Hematopoietic multipotent progenitor cell treated with erythropoietin and hydrocortisone succinate and interleukin-3 and kit ligand, for 8 days (in vitro differentiated cells): Measurements from ENCODE around the gene MMP24OS.
"Not testable (repeated sequence)": the region's sequence is repeated elsewhere in the genome, so short reads cannot be mapped to it uniquely, and the experiment has no call there.

Source experiments
- DNase-seq: peaks from one replicate; pipeline ENCODE4 v3.0.0-alpha.2; 2015

The MMP24OS gene

DNA sequence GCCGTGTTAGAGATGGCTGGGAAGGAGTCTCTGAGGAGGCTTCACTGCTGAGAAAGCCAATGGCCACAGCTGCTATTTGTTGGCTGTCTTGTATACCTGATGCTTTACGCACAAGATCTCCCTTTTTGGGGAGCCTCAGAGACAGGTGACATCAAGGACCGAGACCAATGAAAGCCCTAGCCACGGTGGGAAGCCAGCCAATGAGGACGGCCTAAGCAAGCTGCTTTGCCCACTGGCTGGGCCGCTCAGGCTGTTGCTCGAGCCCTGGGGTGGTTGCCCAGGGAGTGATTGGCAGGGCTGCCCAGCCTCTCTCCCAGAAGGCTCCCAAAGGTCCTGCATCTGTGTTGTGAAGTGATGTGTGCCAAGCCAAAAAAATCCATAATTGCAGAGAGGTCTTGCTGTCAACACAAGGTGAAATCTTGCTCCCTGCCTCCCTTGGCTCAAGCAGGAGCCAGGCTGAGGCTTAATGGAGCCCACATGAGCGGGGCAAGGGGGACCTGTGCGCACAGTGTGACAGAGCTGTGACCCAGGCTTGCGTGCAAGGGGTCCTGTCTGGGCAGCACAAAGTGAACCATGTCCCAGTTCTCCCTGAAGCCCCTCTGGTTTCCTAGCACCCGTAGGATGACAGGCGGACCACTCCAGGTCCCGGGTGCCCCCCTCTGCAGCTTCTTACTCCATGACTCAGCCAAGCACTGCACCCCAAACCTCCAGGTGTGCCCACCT is 4.3 kb downstream of the MMP24OS start:
- DNase-seq, result no peak

DNA sequence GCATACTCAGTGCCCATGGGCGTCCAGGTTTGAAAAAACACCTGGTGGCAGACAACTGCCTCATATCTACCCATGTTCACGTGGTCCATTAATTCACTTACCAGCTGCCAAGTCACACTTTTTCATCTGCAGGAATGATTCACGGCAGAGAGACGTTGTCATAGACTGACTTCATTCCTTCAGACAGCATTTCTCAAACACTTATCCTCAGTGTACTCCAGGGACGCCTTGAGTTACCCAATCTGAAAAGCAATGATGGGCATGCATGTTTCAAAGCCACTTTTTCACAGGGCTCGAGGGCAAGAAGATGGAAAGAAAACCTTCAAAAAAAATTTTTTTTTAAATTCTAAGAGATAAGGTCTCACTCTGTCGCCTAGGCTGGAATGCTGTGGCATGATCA is 6.0 kb downstream of the MMP24OS start:
- DNase-seq, result no peak

DNA sequence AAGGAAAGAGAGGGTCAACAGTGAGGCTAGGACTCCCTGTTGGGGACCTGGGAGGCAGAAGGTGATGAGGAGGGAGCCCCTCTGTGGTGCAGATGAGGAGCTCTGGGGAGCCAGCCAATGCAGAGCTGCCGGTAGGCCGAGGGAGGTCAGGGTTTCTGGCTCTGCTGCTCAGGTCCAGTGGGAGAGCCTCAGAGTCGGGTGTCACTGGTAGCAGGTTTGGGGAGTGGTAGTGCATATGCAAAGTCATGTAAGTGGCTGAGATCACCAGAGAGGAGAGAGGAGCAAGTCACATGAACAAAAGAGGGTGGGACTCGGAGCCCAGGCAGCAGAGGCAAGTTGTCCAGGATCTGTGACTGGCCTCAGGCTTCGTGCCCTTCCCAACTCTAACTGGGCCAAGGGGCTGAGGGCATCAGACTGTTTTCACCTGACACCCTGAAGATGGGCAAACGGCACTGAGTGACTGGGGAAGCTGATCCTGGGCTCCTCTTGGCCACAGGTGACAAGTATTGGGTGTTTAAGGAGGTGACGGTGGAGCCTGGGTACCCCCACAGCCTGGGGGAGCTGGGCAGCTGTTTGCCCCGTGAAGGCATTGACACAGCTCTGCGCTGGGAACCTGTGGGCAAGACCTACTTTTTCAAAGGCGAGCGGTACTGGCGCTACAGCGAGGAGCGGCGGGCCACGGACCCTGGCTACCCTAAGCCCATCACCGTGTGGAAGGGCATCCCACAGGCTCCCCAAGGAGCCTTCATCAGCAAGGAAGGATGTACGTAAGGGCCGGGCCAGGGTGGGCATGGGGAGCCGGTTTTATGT is 6.6 kb downstream of the MMP24OS start:
- DNase-seq, result no peak

DNA sequence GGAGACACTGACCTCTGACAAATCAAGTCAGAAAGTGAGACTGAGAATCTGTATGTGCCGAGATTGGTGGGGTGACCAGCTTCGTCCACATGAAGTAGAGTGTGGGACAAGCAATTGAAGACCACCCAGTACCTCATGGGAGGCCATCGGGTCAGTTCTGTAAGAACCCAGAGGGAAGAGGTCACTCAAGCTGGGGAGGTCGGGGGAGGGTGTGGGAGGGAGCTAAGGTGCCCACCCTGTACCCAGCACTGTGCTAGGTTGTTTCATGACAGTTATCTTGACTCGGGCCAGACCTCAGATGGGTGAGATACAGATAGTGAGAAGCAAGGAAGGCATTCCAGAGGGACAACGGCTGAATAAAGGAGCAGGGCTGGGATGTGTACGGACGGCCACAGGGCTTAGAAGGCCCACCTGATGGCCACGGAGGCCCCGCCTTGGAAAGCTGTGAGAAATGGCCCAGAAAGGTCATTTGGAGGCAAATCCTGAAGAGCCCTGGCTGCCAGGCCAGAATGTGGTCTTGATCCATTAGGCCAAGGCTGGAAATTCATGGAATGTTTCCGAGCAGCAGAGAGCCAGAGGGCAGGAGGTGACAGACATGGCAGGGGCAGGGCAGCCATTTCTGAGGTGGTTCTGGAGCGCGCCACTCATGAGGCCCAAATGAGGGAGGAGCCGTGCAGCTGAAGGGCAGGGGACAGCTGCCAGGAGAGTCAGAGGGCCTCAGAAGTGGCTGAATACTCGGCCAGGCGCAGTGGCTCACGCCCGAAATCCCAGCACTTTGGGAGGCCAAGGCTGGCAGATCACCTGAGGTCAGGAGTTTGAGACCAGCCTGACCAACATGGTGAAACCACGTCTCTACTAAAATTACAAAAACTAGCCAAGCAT is 7.7 kb downstream of the MMP24OS start:
- no peak for DNase-seq

DNA sequence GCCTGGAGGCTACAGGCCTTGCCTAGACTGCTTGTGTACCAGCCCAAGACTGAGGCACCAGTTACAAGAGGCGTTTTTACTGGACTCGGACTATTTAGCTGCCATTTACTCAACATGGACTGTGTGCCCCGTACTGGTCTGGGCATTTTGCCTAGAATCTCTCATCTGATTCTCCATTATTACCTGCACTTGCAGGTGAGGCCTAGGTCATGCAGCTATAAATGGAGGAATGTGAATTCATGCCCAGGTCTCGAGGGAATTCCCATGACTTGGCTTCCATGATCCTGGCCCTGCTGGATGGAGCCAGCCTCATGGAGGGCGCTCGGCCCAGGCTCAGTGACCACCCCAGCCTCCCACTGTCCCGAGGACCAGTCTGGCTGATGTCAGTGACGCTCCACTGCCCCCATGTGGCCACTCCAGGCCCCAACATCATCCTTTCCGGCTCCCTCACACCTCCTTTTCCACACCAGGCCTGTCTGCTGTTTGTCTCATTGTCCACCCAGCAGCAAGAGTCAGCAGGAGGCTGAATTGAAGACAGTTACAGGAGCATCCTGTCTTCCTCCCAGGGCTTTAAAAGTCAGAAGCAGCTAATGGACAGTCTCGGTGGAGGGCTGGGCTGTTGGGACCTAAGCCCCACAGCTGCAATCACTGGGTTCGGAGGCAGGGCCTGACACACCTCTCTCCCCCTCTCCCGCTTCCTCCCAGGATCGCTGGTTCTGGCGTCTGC is 8.7 kb downstream of the MMP24OS start:
- peak; percentile 59 for DNase-seq

DNA sequence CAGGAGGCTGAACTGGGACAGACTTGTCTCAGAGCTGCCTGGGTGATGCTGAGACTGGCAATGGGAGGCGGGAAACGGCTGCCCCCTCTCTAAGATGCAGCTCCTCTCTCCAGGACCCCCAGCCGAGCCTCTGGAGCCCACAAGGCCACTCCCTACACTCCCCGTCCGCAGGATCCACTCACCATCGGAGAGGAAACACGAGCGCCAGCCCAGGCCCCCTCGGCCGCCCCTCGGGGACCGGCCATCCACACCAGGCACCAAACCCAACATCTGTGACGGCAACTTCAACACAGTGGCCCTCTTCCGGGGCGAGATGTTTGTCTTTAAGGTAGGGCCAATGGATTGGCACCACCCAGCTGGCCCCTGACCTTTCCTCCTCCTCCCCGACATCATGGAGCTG is 10.8 kb downstream of the MMP24OS start:
- DNase-seq, result no peak

DNA sequence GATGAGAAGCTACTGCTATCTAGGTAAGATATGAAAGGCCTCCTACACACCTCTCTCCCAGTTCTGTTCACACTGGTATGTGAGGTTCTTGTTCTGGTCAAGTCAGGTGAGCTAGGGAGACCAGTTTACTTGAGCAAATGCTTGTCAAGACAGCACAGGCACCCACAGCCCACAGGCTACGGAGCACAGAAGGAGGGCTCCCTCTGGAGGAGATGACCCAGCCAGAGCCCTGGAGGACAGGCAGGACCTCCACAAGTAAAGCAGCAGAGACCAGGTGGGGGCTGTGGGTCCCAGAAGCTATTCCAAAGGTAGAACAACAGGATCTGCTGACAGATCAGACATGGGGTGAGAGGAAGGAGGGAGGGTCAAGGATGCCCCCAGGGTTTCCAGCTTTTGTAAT is 13.2 kb downstream of the MMP24OS start:
- no peak for DNase-seq

DNA sequence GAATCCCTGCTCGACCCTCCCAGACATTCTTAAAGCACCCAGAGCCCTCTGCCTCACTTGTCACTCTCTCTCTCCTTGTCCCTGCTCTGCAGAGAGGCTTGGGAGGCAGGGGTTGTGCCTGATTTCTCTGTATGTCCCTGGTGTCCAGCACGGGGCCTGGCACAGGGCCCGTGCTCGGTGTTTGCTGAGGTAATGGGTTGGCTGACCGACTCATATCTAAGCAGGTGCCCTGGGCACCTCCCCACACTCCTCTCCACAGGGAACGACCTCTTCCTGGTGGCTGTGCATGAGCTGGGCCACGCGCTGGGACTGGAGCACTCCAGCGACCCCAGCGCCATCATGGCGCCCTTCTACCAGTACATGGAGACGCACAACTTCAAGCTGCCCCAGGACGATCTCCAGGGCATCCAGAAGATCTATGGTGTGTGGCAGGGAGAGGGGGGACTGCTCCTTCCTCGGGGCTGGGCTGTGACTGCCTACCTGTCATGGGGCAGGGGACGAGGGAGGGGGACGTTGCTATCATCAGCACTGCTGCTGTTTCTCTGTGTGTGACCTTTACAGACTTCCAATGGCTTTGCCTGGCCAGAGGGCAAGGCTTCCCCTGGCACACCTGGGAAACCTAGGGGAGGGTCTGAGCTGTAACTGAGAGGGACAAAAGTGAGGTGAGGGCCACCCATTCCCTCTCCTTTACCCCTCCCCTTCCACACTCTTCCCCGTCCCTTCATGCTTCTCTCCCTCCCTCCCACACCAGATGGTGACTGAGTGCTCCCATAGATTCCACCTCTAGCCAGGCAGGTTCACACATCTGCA is 14.2 kb downstream of the MMP24OS start:
- DNase-seq, result no peak

DNA sequence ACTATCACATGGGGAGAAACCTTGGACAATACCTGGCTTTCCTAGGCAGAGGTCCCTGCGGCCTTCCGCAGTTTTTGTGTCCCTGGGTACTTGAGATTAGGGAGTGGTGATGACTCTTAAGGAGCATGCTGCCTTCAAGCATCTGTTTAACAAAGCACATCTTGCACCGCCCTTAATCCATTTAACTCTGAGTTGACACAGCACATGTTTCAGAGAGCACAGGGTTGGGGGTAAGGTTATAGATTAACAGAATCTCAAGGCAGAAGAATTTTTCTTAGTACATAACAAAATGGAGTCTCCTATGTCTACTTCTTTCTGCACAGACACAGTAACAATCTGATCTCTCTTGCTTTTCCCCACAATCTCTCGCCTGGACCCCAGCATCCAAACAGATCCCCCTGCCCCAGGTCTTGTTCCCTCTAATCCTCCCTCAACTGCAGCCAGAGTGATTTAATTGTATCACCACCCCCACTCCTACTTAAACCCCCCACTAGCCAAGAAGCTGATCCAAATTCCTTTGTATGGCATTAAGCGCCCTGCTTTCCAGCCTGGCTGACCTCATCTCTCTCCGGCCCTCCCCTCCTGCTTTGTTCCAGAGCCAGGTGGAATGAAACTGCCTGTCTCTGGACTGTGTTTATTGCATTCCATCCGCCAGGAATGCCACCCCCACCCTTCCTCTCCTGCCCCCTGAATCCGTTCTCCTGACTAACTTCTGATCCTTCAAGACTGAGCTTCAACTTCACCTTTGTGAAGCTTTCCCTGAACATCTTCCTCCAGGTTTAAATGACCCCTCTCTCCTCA is 15.0 kb downstream of the MMP24OS start:
- DNase-seq, result not testable (repeated sequence)

DNA sequence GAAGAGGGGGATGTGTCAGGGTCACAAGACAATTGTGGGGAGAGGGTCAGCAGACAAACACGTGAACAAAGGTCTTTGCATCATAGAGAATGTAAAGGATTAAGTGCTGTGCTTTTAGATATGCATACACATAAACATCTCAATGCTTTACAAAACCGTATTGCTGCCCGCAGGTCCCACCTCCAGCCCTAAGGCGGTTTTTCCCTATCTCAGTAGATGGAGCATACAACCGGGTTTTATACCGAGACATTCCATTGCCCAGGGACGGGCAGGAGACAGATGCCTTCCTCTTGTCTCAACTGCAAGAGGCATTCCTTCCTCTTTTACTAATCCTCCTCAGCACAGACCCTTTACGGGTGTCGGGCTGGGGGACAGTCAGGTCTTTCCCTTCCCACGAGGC is 15.6 kb downstream of the MMP24OS start:
- not testable (repeated sequence) for DNase-seq

DNA sequence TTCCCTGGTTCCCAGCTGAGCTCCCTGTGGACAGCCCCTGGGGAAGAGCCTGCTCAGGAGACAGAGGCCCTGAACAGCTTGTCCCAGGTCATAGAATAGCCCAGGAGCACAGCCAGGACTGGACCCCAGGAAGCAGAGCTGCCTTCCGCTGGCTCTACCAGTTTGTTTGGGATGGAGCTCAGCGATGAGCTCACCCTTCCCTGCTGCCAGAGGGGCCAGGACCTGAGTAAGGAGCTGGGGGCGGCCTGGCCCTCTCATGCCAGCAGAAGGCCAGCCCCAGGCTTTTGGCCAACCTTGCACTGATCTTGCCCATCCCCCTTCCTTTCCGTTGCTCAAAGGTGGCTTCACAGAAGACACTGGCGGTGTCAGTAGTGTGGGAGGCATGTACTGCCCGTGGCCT is 17.5 kb downstream of the MMP24OS start:
- no peak for DNase-seq

DNA sequence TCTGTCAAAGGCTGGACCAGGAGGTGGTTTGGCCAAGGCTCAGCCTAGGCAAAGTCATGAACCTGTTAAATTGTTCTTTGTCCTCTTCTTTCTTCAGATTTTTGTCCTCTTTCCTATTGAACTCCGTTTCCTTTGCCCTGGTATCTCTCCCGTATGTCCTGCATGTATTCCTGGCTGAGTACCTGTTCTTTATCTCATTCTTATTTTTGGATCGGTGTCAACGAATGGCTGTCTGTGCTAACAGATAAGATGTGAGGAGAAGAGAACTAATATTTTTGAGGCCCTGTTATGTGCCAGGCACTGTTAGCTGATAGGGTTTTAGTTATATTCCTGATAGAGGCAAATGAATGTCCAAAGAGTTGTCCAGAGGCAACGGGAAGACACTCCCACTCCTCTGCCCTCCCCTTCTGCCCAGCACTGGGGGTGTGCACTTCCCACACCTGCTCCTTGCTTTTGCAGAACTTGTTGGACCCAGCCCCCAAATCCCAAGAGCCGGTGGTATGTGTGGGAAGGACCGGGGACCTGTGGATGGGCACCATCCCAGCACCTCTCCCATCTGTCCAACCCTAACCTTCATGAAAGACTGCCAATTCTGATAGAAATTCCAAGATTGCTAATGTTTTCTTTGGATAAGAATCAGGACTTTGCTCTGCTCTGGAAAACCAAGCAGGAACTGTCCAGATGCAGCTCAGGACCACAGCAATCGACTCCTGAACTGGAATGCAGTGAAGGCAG is 20.6 kb downstream of the MMP24OS start:
- peak; percentile 25 for DNase-seq

DNA sequence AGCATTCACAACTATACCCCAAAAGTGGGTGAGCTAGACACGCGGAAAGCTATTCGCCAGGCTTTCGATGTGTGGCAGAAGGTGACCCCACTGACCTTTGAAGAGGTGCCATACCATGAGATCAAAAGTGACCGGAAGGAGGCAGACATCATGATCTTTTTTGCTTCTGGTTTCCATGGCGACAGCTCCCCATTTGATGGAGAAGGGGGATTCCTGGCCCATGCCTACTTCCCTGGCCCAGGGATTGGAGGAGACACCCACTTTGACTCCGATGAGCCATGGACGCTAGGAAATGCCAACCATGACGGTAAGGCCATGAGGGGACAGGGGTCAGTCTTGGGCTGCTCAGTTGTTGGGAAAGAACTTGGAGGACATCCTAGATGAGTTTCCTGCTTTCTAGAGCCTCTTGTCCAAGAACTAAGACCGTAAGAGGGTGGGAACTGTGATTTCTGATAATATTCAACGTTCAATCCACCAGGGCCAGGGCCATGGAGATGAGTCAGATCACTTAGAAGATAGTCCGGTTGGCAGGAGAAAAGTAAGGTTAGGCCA is 23.4 kb downstream of the MMP24OS start:
- DNase-seq, result no peak

DNA sequence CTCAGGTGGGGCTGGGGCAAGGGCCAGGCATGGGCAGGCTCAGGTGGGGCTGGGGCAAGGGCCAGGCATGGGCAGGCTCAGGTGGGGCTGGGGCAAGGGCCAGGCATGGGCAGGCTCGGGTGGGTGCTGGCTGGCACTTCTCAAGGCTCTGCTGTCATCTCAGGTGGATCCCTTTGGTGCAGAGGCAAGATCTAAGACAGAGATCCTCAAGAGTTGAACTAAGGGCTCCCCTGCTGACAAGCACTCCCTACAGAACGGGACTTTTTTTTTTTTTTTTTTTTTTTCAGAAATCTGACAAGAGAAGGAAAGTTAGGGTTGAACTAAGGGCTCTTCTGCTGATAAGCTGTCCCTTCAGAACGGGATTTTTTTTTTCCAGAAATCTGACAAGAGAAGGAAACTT is 24.9 kb downstream of the MMP24OS start:
- no peak for DNase-seq

DNA sequence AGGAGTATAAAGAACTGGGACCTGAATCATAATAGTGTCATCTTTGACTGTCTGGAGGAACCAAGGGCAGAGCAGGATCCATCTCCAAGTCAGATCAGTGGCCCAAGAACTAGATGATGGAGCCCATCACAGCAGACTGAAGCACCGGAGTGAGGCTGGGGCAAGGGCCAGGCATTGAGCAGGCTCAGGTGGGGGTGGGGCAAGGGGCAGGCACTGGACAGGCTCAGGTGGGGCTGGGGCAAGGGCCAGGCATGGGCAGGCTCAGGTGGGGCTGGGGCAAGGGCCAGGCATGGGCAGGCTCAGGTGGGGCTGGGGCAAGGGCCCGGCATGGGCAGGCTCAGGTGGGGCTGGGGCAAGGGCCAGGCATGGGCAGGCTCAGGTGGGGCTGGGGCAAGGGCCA is 25.3 kb downstream of the MMP24OS start:
- not testable (repeated sequence) for DNase-seq

DNA sequence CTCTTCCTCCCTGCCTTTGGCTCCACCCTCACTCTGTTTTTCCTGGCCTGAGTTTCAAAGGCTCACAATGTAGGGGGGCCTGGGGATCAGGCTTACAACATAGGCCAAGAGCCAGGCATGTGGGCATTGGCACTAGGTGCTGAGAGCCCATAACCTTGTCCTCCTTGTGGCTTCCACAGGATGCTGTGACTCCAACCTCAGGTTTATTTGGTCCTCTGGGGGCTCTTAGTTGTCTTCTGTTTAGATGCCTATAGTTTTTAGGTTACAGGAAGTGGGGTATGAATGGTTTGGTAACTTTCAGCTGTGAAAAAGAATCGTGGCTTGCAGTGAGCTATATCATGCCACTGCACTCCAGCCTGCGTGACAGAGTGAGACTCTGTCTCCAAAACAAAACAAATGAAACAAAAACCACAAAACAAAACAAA is 25.9 kb downstream of the MMP24OS start:
- no peak for DNase-seq

DNA sequence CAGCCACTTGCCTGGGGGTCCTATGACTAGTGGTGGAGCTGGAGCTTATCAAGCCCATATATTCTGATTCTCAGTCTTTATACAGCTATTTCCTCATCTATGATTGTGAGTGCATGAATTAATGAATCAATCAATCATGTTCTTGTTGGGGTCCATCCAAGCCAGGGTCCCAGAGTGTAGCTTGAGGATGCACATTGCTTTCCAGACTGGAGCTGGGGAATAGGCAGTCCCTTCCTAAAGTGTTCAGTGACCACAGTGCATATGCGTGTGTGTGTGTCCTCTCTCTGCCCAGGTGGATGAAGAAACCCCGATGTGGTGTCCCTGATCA is 26.3 kb downstream of the MMP24OS start:
- no peak for DNase-seq

DNA sequence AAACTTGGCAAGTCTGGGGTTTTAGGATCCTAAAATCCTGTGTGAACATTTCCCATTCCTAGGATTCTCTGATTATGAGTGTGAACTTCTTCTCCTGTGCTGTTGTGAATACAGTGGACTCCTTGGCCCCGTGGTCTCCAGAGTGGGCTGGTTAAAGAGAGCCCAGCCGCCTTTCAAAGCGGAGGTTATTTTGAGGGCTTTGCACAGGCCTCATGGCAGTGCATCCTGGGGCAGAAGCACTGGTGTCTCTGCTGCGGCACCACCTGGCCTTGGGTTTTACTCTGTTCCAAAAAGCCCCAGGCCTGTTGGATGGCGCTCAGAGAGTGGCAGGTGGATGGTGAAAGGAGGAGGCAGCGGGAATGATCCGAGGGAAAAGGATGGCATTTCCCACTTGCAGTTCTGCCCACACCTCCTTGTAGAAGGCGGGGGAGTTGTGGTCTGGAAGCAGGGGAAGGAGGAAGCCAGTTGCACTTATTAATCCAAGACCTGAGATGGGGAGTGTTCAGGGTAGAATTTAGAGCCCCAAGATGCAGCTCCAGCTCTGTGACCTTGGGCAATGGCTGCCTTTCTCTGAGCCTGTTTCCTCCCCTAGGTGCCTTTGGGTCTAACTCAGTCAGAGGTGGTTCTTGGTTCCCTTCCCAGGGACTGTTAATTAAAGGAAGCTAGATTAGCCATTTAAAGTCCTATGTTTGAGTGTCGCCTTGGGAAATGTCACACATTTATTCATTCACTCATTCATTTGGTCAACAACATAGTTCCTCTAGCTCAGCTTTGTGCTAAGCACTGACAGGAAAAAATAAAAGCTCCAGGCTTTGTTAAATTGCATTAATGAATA is 29.1 kb downstream of the MMP24OS start:
- DNase-seq, result no peak

DNA sequence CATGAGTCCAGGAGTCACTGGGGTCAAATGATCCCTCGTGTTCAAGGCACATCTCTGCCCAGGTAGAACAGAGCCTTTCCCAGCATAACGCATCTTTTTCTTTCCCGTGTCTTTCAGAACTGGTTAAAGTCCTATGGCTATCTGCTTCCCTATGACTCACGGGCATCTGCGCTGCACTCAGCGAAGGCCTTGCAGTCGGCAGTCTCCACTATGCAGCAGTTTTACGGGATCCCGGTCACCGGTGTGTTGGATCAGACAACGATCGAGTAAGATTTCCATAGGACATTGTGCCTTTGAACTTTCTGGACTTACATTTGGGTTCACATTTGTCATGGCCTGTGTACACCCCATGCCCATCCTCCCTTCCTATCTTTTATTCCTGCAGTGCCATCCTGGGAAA is 31.2 kb downstream of the MMP24OS start:
- no peak for DNase-seq
